HG03575 (cell line): Measurements from ENCODE around the gene ALDH1A1.
"Not testable (repeated sequence)": the region's sequence is repeated elsewhere in the genome, so short reads cannot be mapped to it uniquely, and the experiment has no call there.

ENCODE experiments used
- ATAC-seq: cut with Tn5 transposase; IDR thresholded peaks from one replicate; pipeline ENCODE4 v1.9.1; 2021; ENCODE audit not compliant: unreplicated experiment, insufficient number of reproducible peaks, low FRiP score; ENCODE audit errors: extremely low read depth

ALDH1A1 gene

GRCh38 chr9:72875221-72875620 is 77.6 kb downstream of the ALDH1A1 start:
- no peak for ATAC-seq

GRCh38 chr9:72874344-72874743 is 78.5 kb downstream of the ALDH1A1 start:
- no peak for ATAC-seq

GRCh38 chr9:72873456-72873855 is 79.4 kb downstream of the ALDH1A1 start:
- ATAC-seq: no peak

- ATAC-seq: no peak
These were observed 80.1 kb downstream of the ALDH1A1 start for GRCh38 chr9:72872718-72873117.

GRCh38 chr9:72871685-72872084 is 81.2 kb downstream of the ALDH1A1 start:
- no peak for ATAC-seq

GRCh38 chr9:72864327-72864726 is 88.5 kb downstream of the ALDH1A1 start:
- no peak for ATAC-seq

- ATAC-seq: no peak
These were observed 89.3 kb downstream of the ALDH1A1 start for GRCh38 chr9:72863456-72864094.

GRCh38 chr9:72862788-72863187 is 90.1 kb downstream of the ALDH1A1 start:
- ATAC-seq: not testable (repeated sequence)

- no peak for ATAC-seq
These were observed 94.6 kb downstream of the ALDH1A1 start for GRCh38 chr9:72858089-72858912.

GRCh38 chr9:72857624-72857996 is 95.2 kb downstream of the ALDH1A1 start:
- ATAC-seq: no peak

- ATAC-seq: no peak
These were observed 95.8 kb downstream of the ALDH1A1 start for GRCh38 chr9:72856972-72857623.

- no peak for ATAC-seq
These were observed 96.8 kb downstream of the ALDH1A1 start for GRCh38 chr9:72855890-72856523.

- ATAC-seq: no peak
These were observed 97.5 kb downstream of the ALDH1A1 start for GRCh38 chr9:72855321-72855720.
